ENCODE measurements around the gene ZNF837. TPM values are rescaled to one million over a fixed set of nuclear protein-coding genes. Genes with fewer than 3 reads are reported as not detected.

ZNF837 gene
- total and polyA plus RNA-seq, 2 of the 13 experiments (the other 11 are each of a cell fraction or from before 2014, with no cell fraction given): 0.29 to 1.3 TPM

DNA sequence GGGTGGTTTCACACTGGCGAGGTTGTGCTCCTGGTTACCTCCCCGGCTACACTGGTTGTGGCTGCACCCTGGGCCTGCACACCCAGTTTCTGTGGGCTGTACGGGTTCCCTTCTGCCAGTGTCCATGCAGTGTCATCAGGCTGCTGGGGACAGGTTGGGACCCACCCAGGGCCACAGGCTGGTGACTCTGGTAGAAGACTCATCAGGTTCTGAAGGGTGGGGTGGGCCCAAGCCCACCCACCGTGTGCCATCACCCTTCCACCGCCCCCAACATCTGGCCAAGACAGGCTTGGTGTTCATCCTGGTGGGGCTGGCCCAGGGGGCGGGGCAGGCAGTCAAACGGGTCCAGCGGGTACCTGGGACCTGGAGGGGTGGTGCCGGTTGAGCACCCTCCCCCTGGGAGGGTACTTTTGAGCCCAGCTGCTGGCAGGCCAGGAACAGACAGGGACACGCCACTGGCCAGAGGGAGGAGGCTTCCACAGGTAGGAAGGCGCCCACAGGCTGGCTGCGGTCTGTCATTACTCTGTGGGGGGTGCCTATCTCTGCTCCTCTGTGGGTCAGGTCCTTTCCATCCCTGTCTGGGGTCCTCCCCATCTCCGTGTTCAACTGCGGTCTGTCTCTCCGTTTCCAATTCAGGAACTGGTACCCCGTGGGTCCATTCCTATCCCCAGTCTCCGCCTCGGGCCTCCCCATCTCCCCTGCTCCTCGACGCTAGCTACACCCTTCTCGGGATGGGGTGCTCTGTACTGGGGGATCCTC is 14.6 kb upstream of the ZNF837 start, which contains the start of gene RNF225 (continued):
- no peak for TF ChIP-seq NRL (CRISPR knock-in tag; IDR thresholded peaks at IDR 0.05; ENCODE audit: borderline replicate concordance)
- TF ChIP-seq TRIM24 (CRISPR knock-in tag; IDR thresholded peaks at IDR 0.05): no peak
- TF ChIP-seq ZNF678 (CRISPR knock-in tag; IDR thresholded peaks at IDR 0.05): no peak
- TF ChIP-seq ZNF549 (CRISPR knock-in tag; IDR thresholded peaks at IDR 0.05): no peak
- TF ChIP-seq ZMYM4 (CRISPR knock-in tag; IDR thresholded peaks at IDR 0.05): no peak
- TF ChIP-seq MBD4 (IDR thresholded peaks at IDR 0.05; ENCODE audit: borderline replicate concordance, low read length): 0 out of 2 replicates have a peak, but pooled peaks have one; percentile 40
- no peak for TF ChIP-seq ZNF30 (CRISPR knock-in tag; IDR thresholded peaks at IDR 0.05)
- no peak for TF ChIP-seq ZNF468 (CRISPR knock-in tag; IDR thresholded peaks at IDR 0.05)
- TF ChIP-seq, protein P1, sequence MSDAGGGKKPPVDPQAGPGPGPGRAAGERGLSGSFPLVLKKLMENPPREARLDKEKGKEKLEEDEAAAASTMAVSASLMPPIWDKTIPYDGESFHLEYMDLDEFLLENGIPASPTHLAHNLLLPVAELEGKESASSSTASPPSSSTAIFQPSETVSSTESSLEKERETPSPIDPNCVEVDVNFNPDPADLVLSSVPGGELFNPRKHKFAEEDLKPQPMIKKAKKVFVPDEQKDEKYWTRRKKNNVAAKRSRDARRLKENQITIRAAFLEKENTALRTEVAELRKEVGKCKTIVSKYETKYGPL (CRISPR knock-in tag; IDR thresholded peaks at IDR 0.05): no peak
- TF ChIP-seq NCOA1 (CRISPR knock-in tag; IDR thresholded peaks at IDR 0.05): no peak
- no peak for TF ChIP-seq ZNF720 (CRISPR knock-in tag; IDR thresholded peaks at IDR 0.05)
- TF ChIP-seq THYN1 (CRISPR knock-in tag; IDR thresholded peaks at IDR 0.05; ENCODE audit: borderline replicate concordance, low read depth): no peak
- TF ChIP-seq E2F2 (CRISPR knock-in tag; IDR thresholded peaks at IDR 0.05; ENCODE audit: borderline replicate concordance): no peak
- no peak for TF ChIP-seq MBNL3 (CRISPR knock-in tag; conservative IDR thresholded peaks at IDR 0.05)
- peak; percentile 23 to 55; a peak in 3 of 4 replicates for TF ChIP-seq POLR2A (IDR thresholded peaks at IDR 0.05; ENCODE audit: insufficient read depth in 1 of 2, low read depth in 2 of 2, low read length in 2 of 2)
- no peak for TF ChIP-seq NCOR1 (IDR thresholded peaks at IDR 0.05; ENCODE audit: borderline replicate concordance, low read length)
- no peak for TF ChIP-seq EEA1 (CRISPR knock-in tag; IDR thresholded peaks at IDR 0.05; ENCODE audit: borderline replicate concordance)
- no peak for TF ChIP-seq FOSL2 (CRISPR knock-in tag; IDR thresholded peaks at IDR 0.05)
- TF ChIP-seq MIXL1 (CRISPR knock-in tag; IDR thresholded peaks at IDR 0.05): no peak
- no peak for TF ChIP-seq ZNF83 (CRISPR knock-in tag; IDR thresholded peaks at IDR 0.05; ENCODE audit: borderline replicate concordance)
- TF ChIP-seq, protein P2, sequence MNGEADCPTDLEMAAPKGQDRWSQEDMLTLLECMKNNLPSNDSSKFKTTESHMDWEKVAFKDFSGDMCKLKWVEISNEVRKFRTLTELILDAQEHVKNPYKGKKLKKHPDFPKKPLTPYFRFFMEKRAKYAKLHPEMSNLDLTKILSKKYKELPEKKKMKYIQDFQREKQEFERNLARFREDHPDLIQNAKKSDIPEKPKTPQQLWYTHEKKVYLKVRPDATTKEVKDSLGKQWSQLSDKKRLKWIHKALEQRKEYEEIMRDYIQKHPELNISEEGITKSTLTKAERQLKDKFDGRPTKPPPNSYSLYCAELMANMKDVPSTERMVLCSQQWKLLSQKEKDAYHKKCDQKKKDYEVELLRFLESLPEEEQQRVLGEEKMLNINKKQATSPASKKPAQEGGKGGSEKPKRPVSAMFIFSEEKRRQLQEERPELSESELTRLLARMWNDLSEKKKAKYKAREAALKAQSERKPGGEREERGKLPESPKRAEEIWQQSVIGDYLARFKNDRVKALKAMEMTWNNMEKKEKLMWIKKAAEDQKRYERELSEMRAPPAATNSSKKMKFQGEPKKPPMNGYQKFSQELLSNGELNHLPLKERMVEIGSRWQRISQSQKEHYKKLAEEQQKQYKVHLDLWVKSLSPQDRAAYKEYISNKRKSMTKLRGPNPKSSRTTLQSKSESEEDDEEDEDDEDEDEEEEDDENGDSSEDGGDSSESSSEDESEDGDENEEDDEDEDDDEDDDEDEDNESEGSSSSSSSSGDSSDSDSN (CRISPR knock-in tag; IDR thresholded peaks at IDR 0.05): no peak
- TF ChIP-seq, protein P3, sequence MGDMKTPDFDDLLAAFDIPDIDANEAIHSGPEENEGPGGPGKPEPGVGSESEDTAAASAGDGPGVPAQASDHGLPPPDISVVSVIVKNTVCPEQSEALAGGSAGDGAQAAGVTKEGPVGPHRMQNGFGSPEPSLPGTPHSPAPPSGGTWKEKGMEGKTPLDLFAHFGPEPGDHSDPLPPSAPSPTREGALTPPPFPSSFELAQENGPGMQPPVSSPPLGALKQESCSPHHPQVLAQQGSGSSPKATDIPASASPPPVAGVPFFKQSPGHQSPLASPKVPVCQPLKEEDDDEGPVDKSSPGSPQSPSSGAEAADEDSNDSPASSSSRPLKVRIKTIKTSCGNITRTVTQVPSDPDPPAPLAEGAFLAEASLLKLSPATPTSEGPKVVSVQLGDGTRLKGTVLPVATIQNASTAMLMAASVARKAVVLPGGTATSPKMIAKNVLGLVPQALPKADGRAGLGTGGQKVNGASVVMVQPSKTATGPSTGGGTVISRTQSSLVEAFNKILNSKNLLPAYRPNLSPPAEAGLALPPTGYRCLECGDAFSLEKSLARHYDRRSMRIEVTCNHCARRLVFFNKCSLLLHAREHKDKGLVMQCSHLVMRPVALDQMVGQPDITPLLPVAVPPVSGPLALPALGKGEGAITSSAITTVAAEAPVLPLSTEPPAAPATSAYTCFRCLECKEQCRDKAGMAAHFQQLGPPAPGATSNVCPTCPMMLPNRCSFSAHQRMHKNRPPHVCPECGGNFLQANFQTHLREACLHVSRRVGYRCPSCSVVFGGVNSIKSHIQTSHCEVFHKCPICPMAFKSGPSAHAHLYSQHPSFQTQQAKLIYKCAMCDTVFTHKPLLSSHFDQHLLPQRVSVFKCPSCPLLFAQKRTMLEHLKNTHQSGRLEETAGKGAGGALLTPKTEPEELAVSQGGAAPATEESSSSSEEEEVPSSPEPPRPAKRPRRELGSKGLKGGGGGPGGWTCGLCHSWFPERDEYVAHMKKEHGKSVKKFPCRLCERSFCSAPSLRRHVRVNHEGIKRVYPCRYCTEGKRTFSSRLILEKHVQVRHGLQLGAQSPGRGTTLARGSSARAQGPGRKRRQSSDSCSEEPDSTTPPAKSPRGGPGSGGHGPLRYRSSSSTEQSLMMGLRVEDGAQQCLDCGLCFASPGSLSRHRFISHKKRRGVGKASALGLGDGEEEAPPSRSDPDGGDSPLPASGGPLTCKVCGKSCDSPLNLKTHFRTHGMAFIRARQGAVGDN (CRISPR knock-in tag; IDR thresholded peaks at IDR 0.05): no peak
- TF ChIP-seq THAP11 (CRISPR knock-in tag; IDR thresholded peaks at IDR 0.05): no peak
- peak; percentile 49 for TF ChIP-seq RBM22 (optimal IDR thresholded peaks at IDR 0.05; ENCODE audit: low read length)
